VCaP (cell line): ENCODE data around the gene CELSR2.
A peak's percentile ranks its signal among the peaks of the same experiment; 100 is the strongest.

Experiments
- H3K27ac ChIP-seq: fragments of 450-650 bp; 2 replicates; pipeline ENCODE4 v1.5.1; 2017
- TF ChIP-seq, protein P1 (sequence below): fragments of 450-650 bp; conservative IDR thresholded peaks from 2 replicates; pipeline ENCODE4 v1.5.1; 2017; ENCODE audit warnings: mild to moderate bottlenecking, moderate library complexity

CELSR2 gene

DNA sequence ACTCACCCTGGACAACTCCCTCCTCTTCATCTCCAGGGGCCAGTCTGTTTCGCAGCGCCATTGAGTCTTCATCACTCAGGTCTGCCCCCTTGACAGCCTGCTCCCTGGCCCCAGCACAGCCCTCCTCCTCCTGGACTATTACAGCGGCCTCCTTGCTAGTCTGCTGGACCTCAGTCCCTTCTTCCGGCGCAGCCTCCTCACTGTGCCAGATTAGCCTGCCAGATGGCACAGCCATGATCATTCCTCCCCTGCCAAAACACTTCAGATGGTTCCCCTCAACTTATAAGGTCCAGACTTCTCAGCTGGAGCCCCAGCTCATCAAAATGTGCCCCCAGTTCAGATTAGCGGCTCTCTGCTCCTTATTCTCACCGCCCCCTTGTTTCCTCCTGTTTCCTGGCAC lies 7.0 kb upstream of the CELSR2 start:
- TF ChIP-seq, protein P1, sequence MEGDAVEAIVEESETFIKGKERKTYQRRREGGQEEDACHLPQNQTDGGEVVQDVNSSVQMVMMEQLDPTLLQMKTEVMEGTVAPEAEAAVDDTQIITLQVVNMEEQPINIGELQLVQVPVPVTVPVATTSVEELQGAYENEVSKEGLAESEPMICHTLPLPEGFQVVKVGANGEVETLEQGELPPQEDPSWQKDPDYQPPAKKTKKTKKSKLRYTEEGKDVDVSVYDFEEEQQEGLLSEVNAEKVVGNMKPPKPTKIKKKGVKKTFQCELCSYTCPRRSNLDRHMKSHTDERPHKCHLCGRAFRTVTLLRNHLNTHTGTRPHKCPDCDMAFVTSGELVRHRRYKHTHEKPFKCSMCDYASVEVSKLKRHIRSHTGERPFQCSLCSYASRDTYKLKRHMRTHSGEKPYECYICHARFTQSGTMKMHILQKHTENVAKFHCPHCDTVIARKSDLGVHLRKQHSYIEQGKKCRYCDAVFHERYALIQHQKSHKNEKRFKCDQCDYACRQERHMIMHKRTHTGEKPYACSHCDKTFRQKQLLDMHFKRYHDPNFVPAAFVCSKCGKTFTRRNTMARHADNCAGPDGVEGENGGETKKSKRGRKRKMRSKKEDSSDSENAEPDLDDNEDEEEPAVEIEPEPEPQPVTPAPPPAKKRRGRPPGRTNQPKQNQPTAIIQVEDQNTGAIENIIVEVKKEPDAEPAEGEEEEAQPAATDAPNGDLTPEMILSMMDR: no peak

DNA sequence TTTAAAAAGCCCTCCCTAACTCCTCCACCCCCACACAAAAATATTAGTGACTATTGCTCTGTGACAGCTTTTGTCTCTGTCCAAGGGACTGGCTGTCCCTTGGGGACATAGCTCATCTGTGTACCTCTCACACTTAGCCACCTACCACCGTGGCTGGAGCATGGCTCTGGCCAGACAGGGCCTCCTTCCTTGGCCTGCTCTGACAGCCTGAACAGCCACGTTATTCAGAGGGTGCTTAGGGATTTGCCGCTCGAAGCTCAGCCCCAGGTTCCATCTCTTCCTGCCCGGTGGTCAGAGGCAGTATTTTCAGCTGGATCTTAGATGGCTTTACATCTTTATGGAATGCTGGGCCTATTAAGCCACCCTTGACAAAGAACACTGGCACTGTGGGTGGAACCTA lies 6.1 kb upstream of the CELSR2 start:
- no peak overlapping the region for H3K27ac ChIP-seq

More for the DNA sequence above, 7.0 kb upstream of the CELSR2 start:
- H3K27ac ChIP-seq: no peak overlapping the region

GRCh38 chr1:109243860-109244552 lies 5.3 kb upstream of the CELSR2 start:
- TF ChIP-seq, protein P1: no peak
- no peak overlapping the region for H3K27ac ChIP-seq

More for the DNA sequence above, 6.1 kb upstream of the CELSR2 start:
- TF ChIP-seq, protein P1: no peak

- TF ChIP-seq, protein P1: no peak
- H3K27ac ChIP-seq: no peak overlapping the region
Observed at GRCh38 chr1:109246141-109246551, 3.2 kb upstream of the CELSR2 start.

- H3K27ac ChIP-seq: no peak overlapping the region
- TF ChIP-seq, protein P1: no peak
Observed at GRCh38 chr1:109247401-109248365, 1.7 kb upstream of the CELSR2 start.

GRCh38 chr1:109248444-109248796 lies 919 bp upstream of the CELSR2 start:
- H3K27ac ChIP-seq: no peak overlapping the region
- TF ChIP-seq, protein P1: no peak

DNA sequence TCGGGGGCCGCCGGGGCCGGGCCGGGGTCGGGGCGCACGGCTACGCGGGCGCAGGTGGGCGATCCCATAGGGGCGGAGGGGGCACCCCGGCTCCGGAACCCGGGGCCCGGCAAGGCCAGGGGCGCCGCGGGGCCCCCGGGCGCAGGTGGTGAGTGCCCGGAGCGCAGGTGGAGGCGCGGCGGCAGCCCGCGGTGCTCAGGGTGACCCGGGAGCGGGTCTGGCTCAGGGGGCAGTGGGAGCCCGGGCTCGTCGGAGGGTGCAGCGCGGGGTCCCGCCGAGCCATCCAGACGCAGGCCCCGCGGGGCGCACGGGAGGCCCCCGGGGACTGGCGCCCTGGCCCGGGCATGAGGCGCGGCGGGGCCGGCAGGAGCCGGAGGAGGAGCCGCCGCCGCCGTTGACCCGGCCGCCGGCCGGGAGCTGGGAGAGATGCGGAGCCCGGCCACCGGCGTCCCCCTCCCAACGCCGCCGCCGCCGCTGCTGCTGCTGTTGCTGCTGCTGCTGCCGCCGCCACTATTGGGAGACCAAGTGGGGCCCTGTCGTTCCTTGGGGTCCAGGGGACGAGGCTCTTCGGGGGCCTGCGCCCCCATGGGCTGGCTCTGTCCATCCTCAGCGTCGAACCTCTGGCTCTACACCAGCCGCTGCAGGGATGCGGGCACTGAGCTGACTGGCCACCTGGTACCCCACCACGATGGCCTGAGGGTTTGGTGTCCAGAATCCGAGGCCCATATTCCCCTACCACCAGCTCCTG lies 489 bp downstream of the CELSR2 start:
- TF ChIP-seq, protein P1: no peak
- peak overlapping the region; percentile 64; the same call in 1 of the 2 replicates for H3K27ac ChIP-seq
